ENCODE measurements around the gene ANXA10.
A peak's percentile ranks its signal among the peaks of the same experiment; 100 is the strongest.

The ANXA10 gene

DNA sequence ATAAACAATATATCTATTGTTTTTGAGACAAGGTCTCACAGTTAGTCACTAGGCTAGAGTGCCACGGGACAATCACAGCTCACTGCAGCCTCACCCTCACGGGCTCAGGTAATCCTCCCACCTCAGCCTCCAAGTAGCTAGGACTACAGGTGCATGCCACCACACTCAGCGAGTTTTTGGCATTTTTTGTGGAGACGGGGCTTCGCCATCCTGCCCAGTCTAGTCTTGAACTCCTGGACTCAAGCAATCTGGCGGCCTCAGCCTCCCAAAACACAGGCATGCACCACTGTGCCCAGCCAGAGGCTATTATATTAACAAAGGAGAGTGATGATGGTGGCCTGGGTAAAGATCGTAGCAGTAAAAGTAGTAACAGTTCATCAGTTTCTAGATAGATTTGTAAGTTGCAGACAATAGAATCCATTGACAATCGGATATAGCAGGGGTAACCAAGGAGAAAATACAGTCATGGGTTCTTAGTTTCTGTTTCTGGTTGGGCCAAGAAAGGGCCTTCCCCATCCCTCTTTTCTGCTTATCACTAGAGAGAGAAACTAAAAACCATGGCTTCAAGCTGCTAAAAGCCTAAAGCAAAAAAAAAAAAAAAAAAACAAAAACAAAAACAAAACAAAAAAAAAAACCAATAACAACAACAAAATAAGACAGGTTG lies 60.6 kb downstream of the ANXA10 start:
- no peak for DNase-seq (ENCODE audit: extremely low read depth, insufficient read length)
- no peaks in the 10 kb centered on the region for H3K27me3 ChIP-seq (replicated peaks; ENCODE audit: control insufficient read depth, insufficient read depth, low read length)
- TF ChIP-seq, protein P1, sequence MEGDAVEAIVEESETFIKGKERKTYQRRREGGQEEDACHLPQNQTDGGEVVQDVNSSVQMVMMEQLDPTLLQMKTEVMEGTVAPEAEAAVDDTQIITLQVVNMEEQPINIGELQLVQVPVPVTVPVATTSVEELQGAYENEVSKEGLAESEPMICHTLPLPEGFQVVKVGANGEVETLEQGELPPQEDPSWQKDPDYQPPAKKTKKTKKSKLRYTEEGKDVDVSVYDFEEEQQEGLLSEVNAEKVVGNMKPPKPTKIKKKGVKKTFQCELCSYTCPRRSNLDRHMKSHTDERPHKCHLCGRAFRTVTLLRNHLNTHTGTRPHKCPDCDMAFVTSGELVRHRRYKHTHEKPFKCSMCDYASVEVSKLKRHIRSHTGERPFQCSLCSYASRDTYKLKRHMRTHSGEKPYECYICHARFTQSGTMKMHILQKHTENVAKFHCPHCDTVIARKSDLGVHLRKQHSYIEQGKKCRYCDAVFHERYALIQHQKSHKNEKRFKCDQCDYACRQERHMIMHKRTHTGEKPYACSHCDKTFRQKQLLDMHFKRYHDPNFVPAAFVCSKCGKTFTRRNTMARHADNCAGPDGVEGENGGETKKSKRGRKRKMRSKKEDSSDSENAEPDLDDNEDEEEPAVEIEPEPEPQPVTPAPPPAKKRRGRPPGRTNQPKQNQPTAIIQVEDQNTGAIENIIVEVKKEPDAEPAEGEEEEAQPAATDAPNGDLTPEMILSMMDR (IDR thresholded peaks at IDR 0.05; ENCODE audit: insufficient read depth, low read length, poor library complexity, severe bottlenecking), result no peak
- H3K36me3 ChIP-seq (ENCODE audit: control insufficient read depth, insufficient read depth, low read length), result no peaks in the 10 kb centered on the region
- no peak overlapping the region; the same call in 1 of the 2 replicates for H3K4me3 ChIP-seq (replicated peaks; ENCODE audit: low read depth, low read length)

DNA sequence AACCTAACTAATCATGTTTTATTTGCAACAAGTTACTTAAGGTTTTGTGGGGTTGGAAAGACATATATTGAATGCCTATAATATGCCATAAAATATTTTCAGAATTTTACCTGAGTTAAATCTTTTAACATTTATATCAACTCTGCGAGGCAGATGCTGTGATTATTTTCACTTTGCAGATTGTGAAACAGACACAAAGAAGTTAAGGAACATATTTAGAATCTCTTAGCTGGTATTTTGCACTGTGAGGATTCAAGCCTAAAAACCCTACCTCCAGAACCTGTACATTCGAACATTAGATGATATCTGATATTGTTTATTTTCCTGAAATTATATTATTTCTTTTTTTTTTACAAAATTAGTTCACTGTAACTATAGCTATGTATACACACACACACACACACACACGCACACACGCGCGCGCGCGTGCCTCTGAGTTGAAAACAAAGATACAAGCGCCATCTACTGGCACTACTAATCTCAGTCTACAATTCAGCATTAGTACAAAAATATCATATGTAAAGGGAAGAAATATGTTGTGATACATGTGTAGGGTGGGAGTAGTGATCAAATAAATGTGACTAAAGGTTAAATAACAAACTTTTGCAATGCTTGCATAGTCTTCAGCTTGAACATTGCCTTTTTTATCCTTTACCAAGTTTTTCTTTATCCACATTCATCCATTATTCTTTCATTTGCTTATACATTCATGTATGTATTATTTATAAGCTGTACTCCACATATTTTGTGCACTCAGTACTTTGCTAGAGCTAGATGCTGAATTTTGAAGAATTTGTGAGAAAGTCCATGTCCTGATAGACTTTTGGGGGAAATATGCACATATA lies 61.5 kb downstream of the ANXA10 start:
- Histone ChIP-seq H3K36me3 (ENCODE audit: control insufficient read depth, insufficient read depth, low read length) (no peaks in the 10 kb centered on the region), H3K4me3 (replicated peaks; ENCODE audit: low read depth, low read length) (peak overlapping the region; percentile 22), H3K27me3 (replicated peaks; ENCODE audit: control insufficient read depth, insufficient read depth, low read length) (no peaks in the 10 kb centered on the region)
- TF ChIP-seq, protein P1 (IDR thresholded peaks at IDR 0.05; ENCODE audit: insufficient read depth, low read length, poor library complexity, severe bottlenecking), result peak; percentile 76
- DNase-seq (ENCODE audit: extremely low read depth, insufficient read length), result peak; percentile 15

DNA sequence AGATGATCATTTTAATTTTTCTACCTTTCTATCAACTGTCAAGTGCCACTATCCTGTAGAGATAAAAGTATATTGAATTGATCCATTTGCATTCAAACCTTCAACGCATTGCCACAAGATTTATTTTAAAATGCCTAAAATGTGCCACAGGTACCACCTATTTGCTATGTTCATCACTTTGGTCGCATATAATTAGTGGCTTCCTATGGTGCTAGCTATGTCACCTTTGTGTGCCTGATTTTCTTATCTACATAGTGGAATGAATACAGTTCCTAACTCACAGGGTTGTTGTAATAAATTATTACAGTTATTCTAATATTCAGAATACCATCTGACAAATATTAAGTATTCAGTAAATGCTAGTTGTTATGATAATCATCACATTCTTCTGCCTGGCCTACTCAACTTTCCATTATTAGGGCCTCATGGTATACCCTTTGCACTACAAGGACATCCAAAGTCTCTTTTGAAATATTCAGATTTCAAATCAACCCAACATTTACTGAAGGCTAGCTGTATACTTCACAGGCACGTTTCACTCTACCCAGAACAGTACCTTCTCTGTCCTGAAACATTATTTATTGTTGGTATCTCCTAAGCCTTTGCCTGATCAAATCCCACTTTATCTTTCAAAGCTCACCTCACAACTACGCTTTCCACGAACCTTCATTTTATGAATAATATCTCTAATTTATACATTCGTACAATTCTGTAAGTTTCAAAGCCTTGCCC lies 62.4 kb downstream of the ANXA10 start:
- DNase-seq (ENCODE audit: extremely low read depth, insufficient read length), result no peak
- TF ChIP-seq, protein P1 (IDR thresholded peaks at IDR 0.05; ENCODE audit: insufficient read depth, low read length, poor library complexity, severe bottlenecking), result no peak
- Histone ChIP-seq H3K27me3 (replicated peaks; ENCODE audit: control insufficient read depth, insufficient read depth, low read length) (no peaks in the 10 kb centered on the region), H3K4me3 (replicated peaks; ENCODE audit: low read depth, low read length) (no peak overlapping the region), H3K36me3 (ENCODE audit: control insufficient read depth, insufficient read depth, low read length) (no peaks in the 10 kb centered on the region)

DNA sequence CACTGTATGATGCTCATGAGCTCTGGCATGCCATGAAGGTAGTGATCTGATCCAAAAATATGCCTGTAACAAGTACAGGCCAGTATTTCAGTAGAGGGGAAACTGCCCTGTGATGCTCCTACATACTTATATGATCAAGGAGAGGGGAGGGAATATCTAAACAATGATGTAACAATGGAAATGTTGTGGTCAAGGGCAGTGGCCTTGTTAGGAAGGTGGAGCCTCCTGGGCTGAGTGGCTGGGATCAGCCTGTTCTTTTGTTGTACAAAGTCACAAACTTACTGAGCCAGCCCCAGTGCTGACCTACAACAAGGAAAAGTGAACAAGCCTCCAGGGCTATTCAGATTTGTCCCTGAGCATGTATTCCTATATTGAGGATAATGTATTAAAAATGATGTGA lies 70.3 kb downstream of the ANXA10 start:
- DNase-seq (ENCODE audit: extremely low read depth, insufficient read length), result no peak
- Histone ChIP-seq H3K36me3 (ENCODE audit: control insufficient read depth, insufficient read depth, low read length) (no peaks in the 10 kb centered on the region), H3K4me3 (replicated peaks; ENCODE audit: low read depth, low read length) (no peak overlapping the region), H3K27me3 (replicated peaks; ENCODE audit: control insufficient read depth, insufficient read depth, low read length) (no peaks in the 10 kb centered on the region)
- TF ChIP-seq, protein P1 (IDR thresholded peaks at IDR 0.05; ENCODE audit: insufficient read depth, low read length, poor library complexity, severe bottlenecking), result no peak

DNA sequence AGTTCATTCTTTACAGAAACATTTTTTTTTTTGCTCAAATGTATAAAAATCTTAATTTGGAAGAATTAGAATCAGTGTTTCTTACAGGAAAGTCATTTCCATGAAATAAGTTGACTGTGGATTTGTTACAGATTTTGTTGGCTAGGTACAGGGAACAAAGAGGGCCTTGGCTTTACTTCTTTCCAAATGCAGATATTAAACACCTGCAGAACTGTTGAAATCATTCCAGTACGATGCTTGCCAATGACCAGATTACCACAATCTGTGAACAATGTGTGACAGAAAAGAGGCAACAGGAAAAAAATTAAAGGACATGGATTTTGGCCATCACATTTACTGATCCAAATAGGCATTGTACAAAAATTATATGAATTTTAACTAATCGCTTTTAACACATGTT lies 70.8 kb downstream of the ANXA10 start:
- no peak for DNase-seq (ENCODE audit: extremely low read depth, insufficient read length)
- Histone ChIP-seq H3K36me3 (ENCODE audit: control insufficient read depth, insufficient read depth, low read length) (no peaks in the 10 kb centered on the region), H3K4me3 (replicated peaks; ENCODE audit: low read depth, low read length) (no peak overlapping the region), H3K27me3 (replicated peaks; ENCODE audit: control insufficient read depth, insufficient read depth, low read length) (no peaks in the 10 kb centered on the region)
- TF ChIP-seq, protein P1 (IDR thresholded peaks at IDR 0.05; ENCODE audit: insufficient read depth, low read length, poor library complexity, severe bottlenecking), result no peak
